Coronary artery (tissue), 2 donors: ENCODE results near the gene KLF1.

Source experiments
- DNase-seq: peaks from one replicate; pipeline ENCODE4 v3.0.0-alpha.2; 2017; ENCODE audit warnings: low spot score
- H3K27ac ChIP-seq, 2 donors: fragments of 200-600 bp; sonication (generic); one replicate each; pipeline ENCODE4 v1.5.1; 2016 to 2019
- H3K4me3 ChIP-seq: fragments of 200-600 bp; sonication (generic); 2 replicates; pipeline ENCODE4 v1.5.1; 2016; ENCODE audit warnings: mild to moderate bottlenecking, moderate library complexity
- TF ChIP-seq, protein P1 (sequence below): fragments of 200-600 bp; sonication (generic); IDR thresholded peaks from one replicate; pipeline ENCODE4 v1.5.1; 2019; ENCODE audit warnings: antibody characterized with exemption

Gene KLF1

GRCh38 chr19:12872255-12872654, 14.7 kb downstream of the KLF1 start:
- no peak overlapping the region for H3K4me3 ChIP-seq
- no peak for DNase-seq
- TF ChIP-seq, protein P1, sequence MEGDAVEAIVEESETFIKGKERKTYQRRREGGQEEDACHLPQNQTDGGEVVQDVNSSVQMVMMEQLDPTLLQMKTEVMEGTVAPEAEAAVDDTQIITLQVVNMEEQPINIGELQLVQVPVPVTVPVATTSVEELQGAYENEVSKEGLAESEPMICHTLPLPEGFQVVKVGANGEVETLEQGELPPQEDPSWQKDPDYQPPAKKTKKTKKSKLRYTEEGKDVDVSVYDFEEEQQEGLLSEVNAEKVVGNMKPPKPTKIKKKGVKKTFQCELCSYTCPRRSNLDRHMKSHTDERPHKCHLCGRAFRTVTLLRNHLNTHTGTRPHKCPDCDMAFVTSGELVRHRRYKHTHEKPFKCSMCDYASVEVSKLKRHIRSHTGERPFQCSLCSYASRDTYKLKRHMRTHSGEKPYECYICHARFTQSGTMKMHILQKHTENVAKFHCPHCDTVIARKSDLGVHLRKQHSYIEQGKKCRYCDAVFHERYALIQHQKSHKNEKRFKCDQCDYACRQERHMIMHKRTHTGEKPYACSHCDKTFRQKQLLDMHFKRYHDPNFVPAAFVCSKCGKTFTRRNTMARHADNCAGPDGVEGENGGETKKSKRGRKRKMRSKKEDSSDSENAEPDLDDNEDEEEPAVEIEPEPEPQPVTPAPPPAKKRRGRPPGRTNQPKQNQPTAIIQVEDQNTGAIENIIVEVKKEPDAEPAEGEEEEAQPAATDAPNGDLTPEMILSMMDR, result no peak

DNA sequence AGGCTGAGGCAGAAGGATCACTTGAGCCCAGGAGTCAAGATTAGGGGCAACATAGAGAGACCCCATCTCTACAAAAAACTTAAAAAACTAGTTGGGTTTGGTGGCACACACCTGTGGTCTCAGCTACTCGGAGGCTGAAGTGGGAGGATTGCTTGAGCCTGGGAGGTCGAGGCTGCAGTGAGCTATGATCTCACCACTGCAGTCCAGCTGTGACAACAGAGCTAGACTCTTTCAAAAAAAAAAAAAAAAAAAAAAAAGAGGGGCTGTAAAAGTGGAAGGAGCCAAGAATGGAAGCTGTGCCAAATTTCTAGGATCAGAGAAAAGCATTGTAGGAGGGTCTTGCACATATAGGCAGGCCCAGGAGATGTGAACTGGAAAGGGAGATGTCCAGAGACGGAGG, 15.3 kb downstream of the KLF1 start:
- no peak for DNase-seq
- no peak overlapping the region for H3K4me3 ChIP-seq
- TF ChIP-seq, protein P1, result no peak
- no peak overlapping the region for H3K27ac ChIP-seq

More at GRCh38 chr19:12872255-12872654, 14.7 kb downstream of the KLF1 start:
- no peak overlapping the region for H3K27ac ChIP-seq

DNA sequence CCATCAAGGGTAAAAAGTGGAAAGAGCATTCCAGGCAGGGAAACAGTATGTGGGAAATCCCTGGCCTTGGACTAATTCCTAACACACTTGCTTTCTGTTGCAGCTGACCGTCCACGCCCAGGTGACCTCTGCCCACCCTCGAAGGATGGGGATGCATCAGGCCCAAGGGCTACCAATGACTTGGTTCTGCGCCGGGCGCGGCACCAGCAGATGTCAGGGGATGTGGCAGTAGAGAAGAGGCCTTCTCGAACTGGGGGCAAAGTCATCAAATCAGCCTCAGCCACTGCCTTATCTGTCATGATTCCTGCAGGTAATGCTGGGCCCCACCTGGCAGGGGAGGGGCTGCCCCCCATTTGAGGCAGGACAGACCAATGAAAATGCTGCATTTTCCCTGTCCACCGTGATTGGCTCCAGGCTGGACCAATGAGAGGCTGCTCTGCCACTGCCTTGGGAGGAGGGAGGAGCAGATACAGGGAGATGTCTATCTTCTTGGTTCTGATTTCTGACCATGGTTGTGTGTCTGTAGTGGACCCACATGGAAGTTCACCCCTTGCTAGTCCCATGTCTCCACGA, 18.4 kb downstream of the KLF1 start:
- TF ChIP-seq, protein P1, result no peak
- no peak for DNase-seq
- Histone ChIP-seq H3K27ac (no peak overlapping the region), H3K4me3 (no peak overlapping the region)

DNA sequence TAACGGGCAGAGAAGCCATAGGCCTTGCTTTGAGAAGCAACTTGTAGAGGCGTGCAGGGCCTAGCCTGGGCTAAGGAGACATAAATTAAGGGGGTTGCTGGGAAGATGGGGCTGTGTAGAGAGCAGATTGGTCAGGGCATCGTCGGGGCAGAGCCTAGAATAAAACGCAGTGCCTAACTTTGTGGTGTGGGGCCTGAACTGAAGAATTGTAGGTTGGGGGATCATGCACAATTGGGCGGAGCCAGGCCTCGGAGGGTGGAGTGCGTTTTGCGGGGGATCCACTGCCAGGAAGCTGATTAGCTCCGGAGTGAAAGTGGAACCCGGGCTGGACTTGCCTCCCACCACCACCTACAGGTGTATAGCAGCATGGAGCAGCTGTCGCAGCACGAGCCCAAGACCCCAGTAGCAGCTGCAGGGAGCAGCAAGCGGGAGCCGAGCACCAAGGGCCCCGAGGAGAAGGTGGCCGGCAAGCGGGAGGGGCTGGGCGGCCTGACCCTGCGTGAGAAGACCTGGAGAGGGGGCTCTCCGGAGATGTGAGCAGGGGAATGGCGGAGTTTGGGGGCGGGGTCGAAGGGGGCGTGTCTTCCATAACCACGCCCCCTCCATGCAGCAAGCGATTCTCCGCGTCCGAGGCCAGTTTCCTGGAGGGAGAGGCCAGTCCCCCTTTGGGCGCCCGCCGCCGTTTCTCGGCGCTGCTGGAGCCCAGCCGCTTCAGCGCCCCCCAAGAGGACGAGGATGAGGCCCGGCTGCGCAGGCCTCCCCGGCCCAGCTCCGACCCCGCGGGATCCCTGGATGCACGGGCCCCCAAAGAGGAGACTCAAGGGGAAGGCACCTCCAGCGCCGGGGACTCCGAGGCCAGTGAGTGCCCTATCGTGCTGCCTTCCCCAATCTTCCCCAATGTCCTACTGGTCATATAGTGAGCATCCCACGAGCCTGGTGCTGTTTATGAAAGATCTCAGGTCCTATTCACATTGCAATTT, 19.6 kb downstream of the KLF1 start:
- no peak for DNase-seq
- Histone ChIP-seq H3K27ac (no peak overlapping the region), H3K4me3 (peak overlapping the region; percentile 62)
- TF ChIP-seq, protein P1, result no peak

DNA sequence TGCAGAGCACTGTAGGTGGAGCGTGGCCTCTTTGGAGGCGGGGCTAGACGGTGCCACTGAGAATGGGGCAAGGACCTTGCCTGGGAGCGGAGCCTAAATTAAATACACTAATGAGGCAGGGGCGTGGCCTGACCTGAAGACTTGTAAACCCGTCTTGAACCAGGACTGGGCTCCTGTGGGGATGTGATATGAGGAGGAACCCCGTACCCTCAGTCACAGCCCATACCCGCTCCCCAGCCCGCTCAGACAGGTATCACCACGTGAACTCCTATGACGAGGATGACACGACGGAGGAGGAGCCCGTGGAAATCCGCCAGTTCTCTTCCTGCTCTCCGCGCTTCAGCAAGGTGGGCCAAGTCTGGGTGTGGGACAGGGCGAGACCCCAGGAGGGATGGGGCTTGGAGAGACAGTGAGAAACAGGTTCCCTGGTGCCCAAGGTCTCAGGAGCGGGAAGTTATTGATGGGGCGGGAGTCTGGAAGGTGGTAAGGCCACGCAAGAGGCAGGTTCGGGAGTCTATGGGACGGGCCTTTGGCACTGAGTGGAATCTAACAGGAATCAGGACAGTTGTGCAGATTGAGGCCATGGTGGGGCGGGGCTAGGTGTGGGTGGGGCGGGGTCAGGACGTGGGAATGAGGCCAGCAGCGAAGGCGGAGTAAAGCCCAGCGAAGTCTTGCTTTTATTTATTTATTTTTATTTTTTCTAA, 20.4 kb downstream of the KLF1 start:
- no peak overlapping the region for H3K27ac ChIP-seq
- DNase-seq, result no peak
- no peak overlapping the region for H3K4me3 ChIP-seq
- TF ChIP-seq, protein P1, result no peak

- no peak for DNase-seq
- TF ChIP-seq, protein P1, result no peak
- H3K4me3 ChIP-seq, result no peak overlapping the region
- H3K27ac ChIP-seq, result no peak overlapping the region
These were observed 21.1 kb downstream of the KLF1 start for GRCh38 chr19:12865746-12866415.
